ENCODE measurements around the gene ATPAF1. TPM values are rescaled to one million over a fixed set of nuclear protein-coding genes. Genes with fewer than 3 reads are reported as not detected.

The ATPAF1 gene
- total RNA-seq, 1 donor from 2014 or later: 24.5 TPM

- H3K4me3 Mint-ChIP-seq: no peak overlapping the region
- peaks cover 6% of the 10 kb centered on the region for H3K4me1 Mint-ChIP-seq
- ChIA-PET CTCF (no interaction called here), POLR2A (no interaction called here)
- no peaks in the 10 kb centered on the region for H3K36me3 Mint-ChIP-seq (ENCODE audit: low read depth)
- no peaks in the 10 kb centered on the region for H3K27me3 Mint-ChIP-seq
- TF ChIP-seq, protein P1, sequence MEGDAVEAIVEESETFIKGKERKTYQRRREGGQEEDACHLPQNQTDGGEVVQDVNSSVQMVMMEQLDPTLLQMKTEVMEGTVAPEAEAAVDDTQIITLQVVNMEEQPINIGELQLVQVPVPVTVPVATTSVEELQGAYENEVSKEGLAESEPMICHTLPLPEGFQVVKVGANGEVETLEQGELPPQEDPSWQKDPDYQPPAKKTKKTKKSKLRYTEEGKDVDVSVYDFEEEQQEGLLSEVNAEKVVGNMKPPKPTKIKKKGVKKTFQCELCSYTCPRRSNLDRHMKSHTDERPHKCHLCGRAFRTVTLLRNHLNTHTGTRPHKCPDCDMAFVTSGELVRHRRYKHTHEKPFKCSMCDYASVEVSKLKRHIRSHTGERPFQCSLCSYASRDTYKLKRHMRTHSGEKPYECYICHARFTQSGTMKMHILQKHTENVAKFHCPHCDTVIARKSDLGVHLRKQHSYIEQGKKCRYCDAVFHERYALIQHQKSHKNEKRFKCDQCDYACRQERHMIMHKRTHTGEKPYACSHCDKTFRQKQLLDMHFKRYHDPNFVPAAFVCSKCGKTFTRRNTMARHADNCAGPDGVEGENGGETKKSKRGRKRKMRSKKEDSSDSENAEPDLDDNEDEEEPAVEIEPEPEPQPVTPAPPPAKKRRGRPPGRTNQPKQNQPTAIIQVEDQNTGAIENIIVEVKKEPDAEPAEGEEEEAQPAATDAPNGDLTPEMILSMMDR (IDR thresholded peaks at IDR 0.05): no peak
- intact Hi-C loops (cut with micrococcal nuclease): no loop called here
- no peak for ATAC-seq (ENCODE audit: low read depth)
- DNase-seq: no peak
- H3K27ac Mint-ChIP-seq: no peak overlapping the region
- H3K9me3 Mint-ChIP-seq: no peaks in the 10 kb centered on the region
These were observed 44.2 kb downstream of the ATPAF1 start for GRCh38 chr1:46623743-46624644.

DNA sequence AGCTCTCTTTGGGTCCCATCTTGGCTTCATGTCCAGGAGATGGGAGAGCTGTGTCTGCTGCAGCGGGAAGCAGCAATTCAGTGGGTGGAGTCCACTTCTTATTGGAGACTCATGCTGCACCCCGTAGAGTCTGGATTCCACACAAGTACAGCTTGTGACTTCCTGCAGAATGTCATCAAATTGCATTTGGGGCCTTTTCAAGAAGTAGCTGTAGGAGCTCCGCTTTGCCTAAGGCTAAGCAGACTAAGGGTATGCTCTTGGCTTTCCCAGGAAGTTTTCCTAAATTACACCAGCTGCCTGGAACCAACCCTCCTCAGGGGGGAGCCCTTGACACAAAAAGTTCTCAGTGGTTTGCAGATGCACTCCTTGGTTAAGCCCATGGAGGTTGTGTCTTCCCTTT lies 45.8 kb downstream of the ATPAF1 start:
- intact Hi-C loops (cut with micrococcal nuclease): no loop called here
- ChIA-PET POLR2A (interaction anchor here (0.7 to 1.4 kb wide), 2 partner anchors 18 to 103 kb away, joined by 3 to 4 read pairs; partner anchors contain the start of gene MKNK1), CTCF (no interaction called here)
- no peaks in the 10 kb centered on the region for H3K27me3 Mint-ChIP-seq
- DNase-seq (no peak), ATAC-seq (ENCODE audit: low read depth) (no peak)
- no peaks in the 10 kb centered on the region for H3K9me3 Mint-ChIP-seq
- TF ChIP-seq, protein P1 (IDR thresholded peaks at IDR 0.05): no peak
- no peaks in the 10 kb centered on the region for H3K36me3 Mint-ChIP-seq (ENCODE audit: low read depth)
- H3K4me1 Mint-ChIP-seq: peaks cover 20% of the 10 kb centered on the region
- no peak overlapping the region for H3K27ac Mint-ChIP-seq
- no peak overlapping the region for H3K4me3 Mint-ChIP-seq

GRCh38 chr1:46621930-46622329 lies 46.2 kb downstream of the ATPAF1 start:
- CTCF ChIA-PET: no interaction called here
- Mint-ChIP-seq H3K4me3 (no peak overlapping the region), H3K4me1 (peaks cover 24% of the 10 kb centered on the region), H3K27me3 (no peaks in the 10 kb centered on the region), H3K9me3 (no peaks in the 10 kb centered on the region), H3K27ac (no peak overlapping the region), H3K36me3 (ENCODE audit: low read depth) (peaks cover 2% of the 10 kb centered on the region)
- DNase-seq: no peak
- intact Hi-C loops (cut with micrococcal nuclease): no loop called here
- TF ChIP-seq, protein P1 (IDR thresholded peaks at IDR 0.05): no peak
- POLR2A ChIA-PET: interaction anchor here (0.7 kb wide), 1 partner anchor 103 kb away, joined by 3 read pairs; no protein-coding TSS in a partner anchor
- ATAC-seq (ENCODE audit: low read depth): no peak

DNA sequence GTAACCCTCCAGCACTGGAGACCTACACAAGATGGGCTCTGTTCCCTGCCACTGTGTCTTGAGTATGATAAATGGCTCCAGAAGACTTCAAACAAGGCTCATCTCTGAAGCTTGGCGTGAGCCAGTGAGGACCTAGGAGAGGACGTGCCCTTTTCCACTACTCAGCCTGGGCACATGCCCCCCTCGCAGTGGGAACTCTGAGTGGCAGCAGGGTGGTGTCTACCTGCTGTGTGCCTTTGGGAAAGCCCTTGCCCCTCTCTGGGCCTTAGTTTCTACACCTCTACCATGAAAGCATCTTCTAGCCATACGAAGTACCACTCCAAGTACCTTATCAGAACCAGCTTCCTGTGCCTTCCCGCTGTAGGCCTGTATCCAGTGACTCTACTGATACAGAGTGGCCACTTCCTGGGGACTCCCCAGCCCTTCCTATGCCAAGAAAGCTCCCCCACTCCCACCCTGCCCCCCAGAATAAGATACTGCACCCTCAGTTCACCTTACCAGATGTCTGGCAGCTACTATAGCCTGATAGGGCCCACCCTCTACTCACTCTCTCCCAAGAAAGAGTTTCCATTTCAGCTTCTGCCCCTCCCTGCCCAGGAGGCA lies 48.4 kb downstream of the ATPAF1 start:
- ChIA-PET CTCF (no interaction called here), POLR2A (no interaction called here)
- Mint-ChIP-seq H3K9me3 (no peaks in the 10 kb centered on the region), H3K27me3 (no peaks in the 10 kb centered on the region), H3K36me3 (ENCODE audit: low read depth) (peaks cover 3% of the 10 kb centered on the region), H3K27ac (peak overlapping the region; percentile 20), H3K4me1 (peaks cover 41% of the 10 kb centered on the region), H3K4me3 (no peak overlapping the region)
- TF ChIP-seq, protein P1 (IDR thresholded peaks at IDR 0.05): no peak
- no peak for ATAC-seq (ENCODE audit: low read depth)
- no peak for DNase-seq
- intact Hi-C loops (cut with micrococcal nuclease): loop anchor here (5.0 to 10.0 kb wide), 2 partner anchors 48 to 315 kb away; partner anchors contain the start of genes ATPAF1, LRRC41 and UQCRH

Data from activated B cell treated with CpG ODN at 0.5 μM for 24 hours (primary cell).